Stomach (tissue), 9 donors: Measurements from ENCODE around the gene COL4A1. TPM values are rescaled to one million over a fixed set of nuclear protein-coding genes. Genes with fewer than 3 reads are reported as not detected.
A peak's percentile ranks its signal among the peaks of the same experiment; 100 is the strongest.

Experiments used
- DNase-seq, 2 donors: peaks; one replicate each; pipeline versions ENCODE4 v3.0.0 to v3.0.0-alpha.2; 2013 to 2019
- H3K27ac ChIP-seq, 5 donors: fragments of 200-600 bp in 4 of 5; sonication (generic) in 4 of 5; one replicate each; pipeline ENCODE4 v1.5.1; 2013 to 2019; ENCODE audit warnings: mild to moderate bottlenecking in 1 of 5, moderate library complexity in 1 of 5
- H3K27me3 ChIP-seq, 3 donors: fragments of 200-600 bp; sonication (generic); one replicate each; pipeline ENCODE4 v1.5.1; 2017 to 2019; ENCODE audit warnings: mixed run types in 1 of 3
- H3K36me3 ChIP-seq, 4 donors: fragments of 200-600 bp; sonication (generic); 1 replicate in 3 of 4; 2 replicates in 1 of 4; pipeline ENCODE4 v1.5.1; 2016 to 2019
- H3K4me1 ChIP-seq, 4 donors: fragments of 200-600 bp; sonication (generic); one replicate each; pipeline ENCODE4 v1.5.1; 2016 to 2019
- H3K4me3 ChIP-seq, 4 donors: fragments of 200-600 bp; sonication (generic) in 3 of 4; one replicate each; pipeline ENCODE4 v1.5.1; 2016 to 2019; ENCODE audit warnings: mild to moderate bottlenecking in 1 of 4
- H3K9me3 ChIP-seq, 4 donors: fragments of 200-600 bp; sonication (generic); one replicate each; pipeline ENCODE4 v1.5.1; 2016 to 2019
- CTCF ChIP-seq, 7 experiments: fragments of 450-650 bp in 4 of 7; fragments of 200-600 bp in 3 of 7; sonication (generic) in 3 of 7; IDR thresholded peaks; one replicate each; pipeline ENCODE4 v1.5.1; 2016 to 2019; ENCODE audit warnings: antibody characterized with exemption in 7 of 7, control low read depth in 2 of 7, mild to moderate bottlenecking in 1 of 7
- EP300 ChIP-seq: sonication (generic); formaldehyde crosslinking; IDR thresholded peaks from one replicate; pipeline ENCODE4 v1.6.1; 2017; ENCODE audit warnings: antibody characterized with exemption
- POLR2A ChIP-seq, 4 donors: fragments of 450-650 bp; IDR thresholded peaks; one replicate each; pipeline ENCODE4 v1.6.1; 2016; ENCODE audit warnings: antibody characterized with exemption in 4 of 4, control low read depth in 2 of 4, mild to moderate bottlenecking in 1 of 4, moderate library complexity in 1 of 4
- POLR2AphosphoS5 ChIP-seq, 3 donors: sonication (generic); formaldehyde crosslinking; IDR thresholded peaks; one replicate each; pipeline ENCODE4 v1.6.1; 2016; ENCODE audit warnings: antibody characterized with exemption in 3 of 3
- WGBS, 5 donors: extraction: QIAGEN DNeasy Blood & Tissue Kit in 3 of 5; methylation state at CpG; one replicate each; pipeline versions ENCODE4 v1.1.5 to v1.1.7; 2013 to 2018; 5-methylcytosine and 5-hydroxymethylcytosine counted together
- intact Hi-C: fragments of 100-400 bp; cut with DNase I; formaldehyde crosslinking; loops from one replicate; pipeline ENCODE4 v1.15.1; 2023; ENCODE audit warnings: low total_unique reads
- polyA plus RNA-seq, 3 donors: library from polyadenylated mRNA; stranded (reverse); fragments of 200-250 nt; gene quantifications; one replicate each; pipeline ENCODE4 v1.2.3, GENCODE V29; 2013
- total RNA-seq, 5 donors: library from RNA; depleted of rRNA; stranded (reverse); fragments of >200 nt; gene quantifications; one replicate each; pipeline versions ENCODE4 v1.1.0 to v1.2.3, GENCODE V29; 2014 to 2016
- donor health status: healthy with polysubstance abuse.
- donor health status: Bipolar disorder and iron deficiency.
- donor health status: healthy.

COL4A1 gene
- total and polyA plus RNA-seq, 8 donors: 18.8 to 798 (median 133) TPM

GRCh38 chr13:110293037-110293436 is 13.9 kb downstream of the COL4A1 start:
- Histone ChIP-seq H3K27ac (peak overlapping the region in 2 of 5 donors; percentile 8 to 82), H3K9me3 (no peaks in the 10 kb centered on the region), H3K4me1 (peaks cover 0 to 65% (median 19%) of the 10 kb centered on the region in 4 donors), H3K4me3 (no peak overlapping the region), H3K36me3 (peaks cover 0 to 5% (median 0%) of the 10 kb centered on the region in 4 donors), H3K27me3 (peaks cover 0 to 12% (median 3%) of the 10 kb centered on the region in 3 donors)
- intact Hi-C loops: no loop called here
- no peak for DNase-seq
- WGBS, 5 donors: 75 to 88% (median 81%) methylated on average over 7 of the region's 7 CpGs
- TF ChIP-seq CTCF (IDR thresholded peaks at IDR 0.05): no peak
- TF ChIP-seq EP300: no peak
- no peak for TF ChIP-seq POLR2A (IDR thresholded peaks at IDR 0.05)
- TF ChIP-seq POLR2AphosphoS5 (IDR thresholded peaks at IDR 0.05): no peak

- Histone ChIP-seq H3K27ac (peak overlapping the region in 2 of 5 donors; percentile 44 to 82), H3K36me3 (peaks cover 0 to 5% (median 0%) of the 10 kb centered on the region in 4 donors), H3K4me1 (peaks cover 0 to 69% (median 22%) of the 10 kb centered on the region in 4 donors), H3K4me3 (no peak overlapping the region), H3K9me3 (no peaks in the 10 kb centered on the region), H3K27me3 (peaks cover 0 to 4% (median 0%) of the 10 kb centered on the region in 3 donors)
- intact Hi-C loops: no loop called here
- no peak for DNase-seq
- TF ChIP-seq POLR2A (IDR thresholded peaks at IDR 0.05) (no peak), CTCF (IDR thresholded peaks at IDR 0.05) (no peak), POLR2AphosphoS5 (IDR thresholded peaks at IDR 0.05) (no peak), EP300 (no peak)
- WGBS, 5 donors: 82 to 90% (median 89%) methylated on average over 9 of the region's 9 CpGs
These were observed 15.7 kb downstream of the COL4A1 start for GRCh38 chr13:110291286-110291685.

GRCh38 chr13:110290826-110291225 is 16.1 kb downstream of the COL4A1 start:
- Histone ChIP-seq H3K4me1 (peaks cover 0 to 69% (median 21%) of the 10 kb centered on the region in 4 donors), H3K9me3 (no peaks in the 10 kb centered on the region), H3K4me3 (no peak overlapping the region), H3K27me3 (peaks cover 0 to 4% (median 0%) of the 10 kb centered on the region in 3 donors), H3K36me3 (peaks cover 0 to 5% (median 0%) of the 10 kb centered on the region in 4 donors), H3K27ac (peak overlapping the region in 3 of 5 donors; percentile 44 to 82 (median 62))
- intact Hi-C loops: no loop called here
- no peak for DNase-seq
- WGBS, 5 donors: 69 to 81% (median 76%) methylated on average over 15 of the region's 15 CpGs
- TF ChIP-seq POLR2A (IDR thresholded peaks at IDR 0.05) (no peak), POLR2AphosphoS5 (IDR thresholded peaks at IDR 0.05) (no peak), CTCF (IDR thresholded peaks at IDR 0.05) (no peak), EP300 (no peak)

GRCh38 chr13:110290153-110290552 is 16.8 kb downstream of the COL4A1 start:
- WGBS, 5 donors: 82 to 90% (median 88%) methylated on average over 10 of the region's 10 CpGs
- Histone ChIP-seq H3K27ac (peak overlapping the region in 3 of 5 donors; percentile 55 to 82 (median 62)), H3K4me3 (peak overlapping the region in 1 of 4 donors; percentile 11), H3K36me3 (peaks cover 0 to 5% (median 0%) of the 10 kb centered on the region in 4 donors), H3K9me3 (no peaks in the 10 kb centered on the region), H3K27me3 (no peaks in the 10 kb centered on the region), H3K4me1 (peaks cover 0 to 69% (median 19%) of the 10 kb centered on the region in 4 donors)
- DNase-seq: no peak
- intact Hi-C loops: no loop called here
- TF ChIP-seq CTCF (IDR thresholded peaks at IDR 0.05) (no peak), EP300 (no peak)
